GM12874 (cell line): ENCODE data around the gene TPRKB.
A peak's percentile ranks its signal among the peaks of the same experiment; 100 is the strongest.

Source experiments
- TF ChIP-seq, protein P1 (sequence below): IDR thresholded peaks from 2 replicates; pipeline ENCODE4 v1.5.1; 2011; ENCODE audit warnings: low read depth, mild to moderate bottlenecking, control low read depth, low read length, moderate library complexity; ENCODE audit not compliant: insufficient read depth

TPRKB gene

DNA sequence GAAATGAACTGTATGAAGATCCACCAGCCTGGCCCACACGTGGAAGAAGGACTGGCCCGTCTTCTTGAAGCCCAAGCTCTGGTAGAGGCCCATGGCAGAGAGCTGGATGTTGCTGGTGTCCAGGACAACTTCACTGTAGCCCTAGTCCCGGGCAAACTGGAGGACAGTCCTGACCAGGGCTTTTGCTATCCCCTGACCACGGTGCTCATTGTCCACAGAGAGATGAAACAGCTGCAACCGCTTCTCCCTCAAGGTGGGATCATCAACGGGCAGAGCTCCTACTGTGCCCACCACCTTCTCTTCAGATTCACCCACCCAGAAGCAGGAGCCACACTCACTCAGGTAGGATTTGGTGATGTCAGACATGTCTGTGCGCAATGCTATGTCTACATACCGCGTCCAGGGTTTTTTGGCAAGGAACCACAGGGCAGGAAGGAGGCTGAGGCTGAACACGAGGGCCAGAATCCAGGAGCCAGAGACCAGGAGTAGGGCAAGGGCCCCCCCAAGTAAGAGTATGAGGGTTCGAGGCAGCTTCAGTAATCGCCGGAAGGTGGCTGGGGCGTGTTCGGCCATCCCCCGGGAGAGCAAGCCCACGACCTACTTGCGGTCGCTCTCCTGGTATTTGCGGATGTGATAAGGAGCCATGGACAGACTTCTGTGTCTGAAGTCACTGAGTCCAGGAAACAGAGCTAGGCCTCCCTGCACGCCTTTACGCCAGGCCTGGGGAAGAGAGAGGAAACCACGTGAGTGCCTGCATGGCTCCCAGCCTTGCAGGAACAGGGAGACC lies 36.3 kb downstream of the TPRKB start:
- TF ChIP-seq, protein P1, sequence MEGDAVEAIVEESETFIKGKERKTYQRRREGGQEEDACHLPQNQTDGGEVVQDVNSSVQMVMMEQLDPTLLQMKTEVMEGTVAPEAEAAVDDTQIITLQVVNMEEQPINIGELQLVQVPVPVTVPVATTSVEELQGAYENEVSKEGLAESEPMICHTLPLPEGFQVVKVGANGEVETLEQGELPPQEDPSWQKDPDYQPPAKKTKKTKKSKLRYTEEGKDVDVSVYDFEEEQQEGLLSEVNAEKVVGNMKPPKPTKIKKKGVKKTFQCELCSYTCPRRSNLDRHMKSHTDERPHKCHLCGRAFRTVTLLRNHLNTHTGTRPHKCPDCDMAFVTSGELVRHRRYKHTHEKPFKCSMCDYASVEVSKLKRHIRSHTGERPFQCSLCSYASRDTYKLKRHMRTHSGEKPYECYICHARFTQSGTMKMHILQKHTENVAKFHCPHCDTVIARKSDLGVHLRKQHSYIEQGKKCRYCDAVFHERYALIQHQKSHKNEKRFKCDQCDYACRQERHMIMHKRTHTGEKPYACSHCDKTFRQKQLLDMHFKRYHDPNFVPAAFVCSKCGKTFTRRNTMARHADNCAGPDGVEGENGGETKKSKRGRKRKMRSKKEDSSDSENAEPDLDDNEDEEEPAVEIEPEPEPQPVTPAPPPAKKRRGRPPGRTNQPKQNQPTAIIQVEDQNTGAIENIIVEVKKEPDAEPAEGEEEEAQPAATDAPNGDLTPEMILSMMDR, result no peak

- TF ChIP-seq, protein P1, result no peak
These were observed 37.0 kb downstream of the TPRKB start for GRCh38 chr2:73700131-73700611.

GRCh38 chr2:73699437-73699836 lies 37.7 kb downstream of the TPRKB start:
- TF ChIP-seq, protein P1, result no peak

GRCh38 chr2:73698101-73698500 lies 39.0 kb downstream of the TPRKB start:
- TF ChIP-seq, protein P1, result no peak

DNA sequence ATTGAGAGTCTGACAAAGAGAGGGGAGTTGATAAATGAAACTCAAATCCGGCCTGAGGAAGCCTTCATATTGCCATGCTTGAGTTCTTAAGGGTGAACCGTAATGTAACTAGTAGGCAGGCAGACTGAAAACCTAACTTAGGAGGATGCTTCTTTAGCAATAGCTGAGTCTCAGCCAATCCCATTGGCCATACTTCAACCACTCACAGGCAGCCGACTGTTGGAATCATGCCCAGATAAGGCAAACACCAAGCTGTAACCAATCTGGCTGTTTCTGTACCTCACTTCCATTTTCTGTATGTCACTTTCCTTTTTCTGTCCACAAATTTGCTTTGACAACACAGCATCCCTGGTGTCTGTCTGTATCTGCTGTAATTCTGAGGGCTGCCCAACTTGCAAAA lies 39.5 kb downstream of the TPRKB start:
- TF ChIP-seq, protein P1, result no peak

GRCh38 chr2:73690372-73691088 lies 46.6 kb downstream of the TPRKB start:
- TF ChIP-seq, protein P1, result peak; percentile 57; the same call in 1 of the 2 replicates

- TF ChIP-seq, protein P1, result no peak
These were observed 51.2 kb downstream of the TPRKB start for GRCh38 chr2:73685764-73686438.
